A549 treated with RU486 at 1 μM for 4 hours (cell line): ENCODE measurements around the gene SNRPD1. TPM values are rescaled to one million over a fixed set of nuclear protein-coding genes. Genes with fewer than 3 reads are reported as not detected.

ENCODE experiments used
- total RNA-seq: library from RNA; stranded (reverse); fragments of 200-300 nt; extraction: Qiagen RNA extraction; gene quantifications from 5 replicates; pipeline ENCODE4 v1.2.3, GENCODE V29; 2022; ENCODE audit warnings: low read depth

SNRPD1 gene
- 169 to 200 TPM (median 172 TPM) in 5 replicates for total RNA-seq

GRCh38 chr18:21612125-21613039 is at the start of gene SNRPD1:
Gene SNRPD1, plus strand, starts transcription at chr18:21612314. Its CDS starts 116 bp downstream, at chr18:21612430.

GRCh38 chr18:21600526-21601410 is 11.3 kb upstream of the SNRPD1 start, which contains the start of gene ESCO1:
Gene ESCO1, minus strand, starts transcription at chr18:21600704. Its CDS starts 25,861 bp downstream, at chr18:21574843.

Other genes with a start within 250 kb of the SNRPD1 start
- 5.0 to 11.3 TPM (median 9.8 TPM) in 5 replicates for gene ESCO1, start 11.6 kb upstream of the SNRPD1 start, total RNA-seq
- 18.7 to 24.0 TPM (median 23.3 TPM) in 5 replicates for gene ABHD3, start 92.5 kb downstream of the SNRPD1 start, total RNA-seq
- gene MIB1, start 128.5 kb downstream of the SNRPD1 start, total RNA-seq = 3.7 to 10.7 TPM (median 9.7 TPM) in 5 replicates